Hepatocyte (in vitro differentiated cells): ENCODE data around the gene CDH1.

Experiments
- CTCF ChIP-seq: fragments of 200-600 bp; sonication (generic); IDR thresholded peaks from 2 replicates; pipeline ENCODE4 v1.5.1; 2016; ENCODE audit warnings: antibody characterized with exemption, mild to moderate bottlenecking; ENCODE audit not compliant: poor library complexity
- EZH2 ChIP-seq: fragments of 200-600 bp; sonication (generic); IDR thresholded peaks from 2 replicates; pipeline ENCODE4 v1.6.1; 2016; ENCODE audit warnings: antibody characterized with exemption, mild to moderate bottlenecking, borderline replicate concordance

DNA sequence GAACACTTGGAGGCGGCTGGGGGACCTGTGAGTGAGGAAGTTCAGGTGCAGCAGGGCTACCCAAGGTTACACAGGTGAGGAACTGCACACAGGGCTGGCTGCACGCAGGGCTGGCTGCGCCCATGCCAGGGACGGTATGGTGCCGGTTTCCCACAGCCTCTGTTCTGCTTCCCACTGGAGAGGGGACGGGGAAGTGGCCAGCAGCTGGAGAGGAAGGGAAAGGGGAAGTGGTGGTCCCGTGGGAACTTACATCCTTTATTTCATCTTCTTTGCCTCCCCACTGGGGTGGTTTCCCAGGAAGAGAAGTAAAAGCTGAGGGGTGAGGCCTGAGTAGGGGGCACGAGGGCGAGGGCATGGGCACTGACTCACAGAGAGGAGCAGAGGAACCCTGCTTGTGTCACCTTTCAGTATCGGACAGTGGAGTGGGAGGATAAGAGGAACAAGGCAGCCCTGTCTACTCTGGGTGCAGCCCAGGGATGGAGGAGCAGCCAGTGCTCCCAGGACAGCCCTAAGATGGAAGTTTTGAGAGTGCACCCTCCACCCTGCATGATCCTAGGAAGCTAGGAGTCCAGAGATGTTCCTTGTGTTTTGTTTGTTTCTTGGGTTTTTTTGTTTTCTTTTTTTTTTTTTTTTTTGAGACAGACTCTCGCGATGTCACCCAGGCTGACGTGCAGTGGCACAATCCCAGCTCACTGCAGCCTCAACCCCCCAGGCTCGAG lies 25.5 kb upstream of the CDH1 start:
- TF ChIP-seq EZH2 (no peak), CTCF (no peak)
